H1 (cell line): ENCODE data around the gene PTPRD.

Source experiments
- CEBPB ChIP-seq: IDR thresholded peaks from 2 replicates; pipeline ENCODE4 v1.6.1; 2012; ENCODE audit warnings: low read depth, low read length
- CTBP2 ChIP-seq: IDR thresholded peaks from 2 replicates; pipeline ENCODE4 v1.7.0; 2011; ENCODE audit warnings: borderline replicate concordance, mild to moderate bottlenecking, moderate library complexity, mixed read lengths, low read length; ENCODE audit not compliant: insufficient read depth, insufficient read length
- EGR1 ChIP-seq: IDR thresholded peaks from 2 replicates; pipeline ENCODE4 v1.6.1; 2011; ENCODE audit warnings: low read depth, low read length, borderline replicate concordance
- SRF ChIP-seq: IDR thresholded peaks from 2 replicates; pipeline ENCODE4 v1.6.1; 2011; ENCODE audit warnings: mild to moderate bottlenecking, low read depth, low read length, moderate library complexity
- TAF7 ChIP-seq: optimal IDR thresholded peaks from 2 replicates; pipeline ENCODE3; 2011; ENCODE audit warnings: low read depth, mild to moderate bottlenecking, inconsistent platforms, low read length, moderate library complexity, borderline replicate concordance
- TF ChIP-seq, protein P1 (sequence below), 3 experiments: IDR thresholded peaks; 1 replicate in 2 of 3; 2 replicates in 1 of 3; pipeline versions ENCODE4 v1.5.1 to v1.6.1; 2011; ENCODE audit warnings: low read length in 3 of 3, mild to moderate bottlenecking in 3 of 3, inconsistent platforms in 2 of 3, low read depth in 1 of 3, moderate library complexity in 1 of 3; ENCODE audit not compliant: insufficient read depth in 1 of 3; ENCODE audit errors: control extremely low read depth in 1 of 3

DNA sequence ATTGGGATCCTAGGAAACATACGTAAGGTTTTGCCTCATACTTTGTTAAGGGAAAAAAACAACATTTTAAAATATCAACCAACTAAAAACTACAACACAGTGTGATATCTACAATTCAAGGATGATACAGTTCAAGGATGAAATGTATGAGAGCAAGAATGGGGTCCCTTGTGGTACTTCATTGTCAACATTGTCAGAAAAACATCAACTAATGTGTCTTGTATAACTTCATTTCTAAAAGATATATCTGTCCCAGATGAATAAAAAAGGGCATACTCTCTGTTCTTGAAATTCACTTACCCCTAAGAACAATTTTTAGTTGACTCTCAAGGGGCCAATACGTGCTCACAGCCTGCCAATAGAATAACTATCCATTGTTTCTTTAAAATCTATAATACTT lies 1250.5 kb downstream of the PTPRD start:
- TF ChIP-seq CEBPB (no peak), CTBP2 (no peak), TAF7 (no peak), EGR1 (no peak), SRF (no peak)
- TF ChIP-seq, protein P1, sequence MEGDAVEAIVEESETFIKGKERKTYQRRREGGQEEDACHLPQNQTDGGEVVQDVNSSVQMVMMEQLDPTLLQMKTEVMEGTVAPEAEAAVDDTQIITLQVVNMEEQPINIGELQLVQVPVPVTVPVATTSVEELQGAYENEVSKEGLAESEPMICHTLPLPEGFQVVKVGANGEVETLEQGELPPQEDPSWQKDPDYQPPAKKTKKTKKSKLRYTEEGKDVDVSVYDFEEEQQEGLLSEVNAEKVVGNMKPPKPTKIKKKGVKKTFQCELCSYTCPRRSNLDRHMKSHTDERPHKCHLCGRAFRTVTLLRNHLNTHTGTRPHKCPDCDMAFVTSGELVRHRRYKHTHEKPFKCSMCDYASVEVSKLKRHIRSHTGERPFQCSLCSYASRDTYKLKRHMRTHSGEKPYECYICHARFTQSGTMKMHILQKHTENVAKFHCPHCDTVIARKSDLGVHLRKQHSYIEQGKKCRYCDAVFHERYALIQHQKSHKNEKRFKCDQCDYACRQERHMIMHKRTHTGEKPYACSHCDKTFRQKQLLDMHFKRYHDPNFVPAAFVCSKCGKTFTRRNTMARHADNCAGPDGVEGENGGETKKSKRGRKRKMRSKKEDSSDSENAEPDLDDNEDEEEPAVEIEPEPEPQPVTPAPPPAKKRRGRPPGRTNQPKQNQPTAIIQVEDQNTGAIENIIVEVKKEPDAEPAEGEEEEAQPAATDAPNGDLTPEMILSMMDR (IDR thresholded peaks at IDR 0.05; ENCODE audit: control extremely low read depth in 1 of 3, insufficient read depth in 1 of 3, low read depth in 1 of 3, low read length in 3 of 3) = no peak
